ENCODE data around the gene EVX2.

DNA sequence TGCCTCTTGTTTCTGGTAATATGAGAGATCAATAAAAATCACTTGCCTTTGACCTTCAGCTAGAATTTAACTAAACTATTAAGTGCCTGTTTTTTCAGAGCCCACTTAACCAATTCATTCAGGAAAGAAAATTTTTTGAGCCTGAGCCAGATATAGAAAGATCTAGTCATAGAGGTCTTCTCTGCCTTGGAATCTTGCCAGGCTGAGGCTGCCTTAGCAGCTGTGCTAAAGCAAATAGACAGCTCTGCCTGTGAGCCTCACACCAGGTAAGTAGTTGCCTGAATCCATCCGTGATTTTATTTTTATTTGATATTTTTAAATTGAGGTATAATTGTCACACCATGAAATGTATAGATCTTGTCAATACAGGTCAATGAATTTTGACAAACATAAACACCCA lies 27.4 kb downstream of the EVX2 start:
- TF ChIP-seq CTCF (conservative IDR thresholded peaks at IDR 0.05; ENCODE audit: low read depth, low read length) (no peak), EZH2 (IDR thresholded peaks at IDR 0.05; ENCODE audit: low read length, unreplicated experiment) (no peak)

Data from PC-3 (cell line).